RWPE2 (cell line): ENCODE results near the gene LYPD5.

Experiments
- ATAC-seq: fragments of 200-7000 bp; cut with Tn5 transposase; 3 replicates; pipeline ENCODE4 v1.9.1; 2021; ENCODE audit warnings: low read depth
- DNase-seq: peaks from one replicate; pipeline ENCODE4 v3.0.0-alpha.2; 2020; ENCODE audit warnings: low spot score
- H3K27ac ChIP-seq: fragments of 450-650 bp; 2 replicates; pipeline ENCODE4 v1.5.1; 2017; ENCODE audit warnings: mild to moderate bottlenecking; ENCODE audit not compliant: poor library complexity, severe bottlenecking
- H3K27me3 ChIP-seq: fragments of 250-450 bp; sonication (Bioruptor Pico); 2 replicates; pipeline ENCODE4 v1.5.1; 2021; ENCODE audit warnings: mild to moderate bottlenecking, moderate library complexity; ENCODE audit not compliant: insufficient read depth, poor library complexity, severe bottlenecking
- H3K36me3 ChIP-seq: fragments of 250-450 bp; sonication (Bioruptor Pico); 2 replicates; pipeline ENCODE4 v1.5.1; 2020; ENCODE audit warnings: low read depth, mild to moderate bottlenecking, moderate library complexity
- H3K4me1 ChIP-seq: fragments of 250-450 bp; sonication (Bioruptor Pico); 2 replicates; pipeline ENCODE4 v1.5.1; 2021; ENCODE audit warnings: mild to moderate bottlenecking, moderate library complexity; ENCODE audit not compliant: insufficient read depth, poor library complexity, severe bottlenecking
- H3K4me3 ChIP-seq: fragments of 250-450 bp; sonication (Bioruptor Pico); 2 replicates; pipeline ENCODE4 v1.5.1; 2021; ENCODE audit warnings: mild to moderate bottlenecking, moderate library complexity; ENCODE audit not compliant: severe bottlenecking
- H3K9me3 ChIP-seq: fragments of 250-450 bp; sonication (Bioruptor Pico); 2 replicates; pipeline ENCODE4 v1.5.1; 2021; ENCODE audit warnings: mild to moderate bottlenecking, moderate library complexity; ENCODE audit not compliant: severe bottlenecking
- TF ChIP-seq, protein P1 (sequence below): fragments of 450-650 bp; IDR thresholded peaks from one replicate; pipeline ENCODE4 v1.5.1; 2017; ENCODE audit warnings: mild to moderate bottlenecking, moderate library complexity; ENCODE audit not compliant: poor library complexity, severe bottlenecking

LYPD5 gene

DNA sequence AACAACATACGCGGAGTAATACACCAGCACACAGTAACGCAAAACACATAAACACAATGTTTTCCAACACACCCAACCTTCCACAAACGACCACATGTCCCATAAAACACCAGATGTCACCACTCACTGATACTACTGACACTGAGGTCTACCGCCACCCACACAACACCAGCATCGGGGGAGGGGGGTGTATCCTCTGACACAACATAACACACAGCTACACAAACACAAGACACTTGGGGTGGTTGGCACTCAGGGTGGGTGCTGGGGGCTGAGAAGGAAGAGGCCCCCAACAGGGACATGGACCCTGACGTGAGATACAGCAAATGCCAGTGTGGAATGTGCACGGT is 20.0 kb downstream of the LYPD5 start:
- Histone ChIP-seq H3K4me3 (no peak overlapping the region), H3K4me1 (peaks cover 46% of the 10 kb centered on the region), H3K27me3 (no peaks in the 10 kb centered on the region), H3K9me3 (no peaks in the 10 kb centered on the region), H3K36me3 (no peaks in the 10 kb centered on the region), H3K27ac (peak overlapping the region; percentile 90)
- no peak for DNase-seq
- TF ChIP-seq, protein P1, sequence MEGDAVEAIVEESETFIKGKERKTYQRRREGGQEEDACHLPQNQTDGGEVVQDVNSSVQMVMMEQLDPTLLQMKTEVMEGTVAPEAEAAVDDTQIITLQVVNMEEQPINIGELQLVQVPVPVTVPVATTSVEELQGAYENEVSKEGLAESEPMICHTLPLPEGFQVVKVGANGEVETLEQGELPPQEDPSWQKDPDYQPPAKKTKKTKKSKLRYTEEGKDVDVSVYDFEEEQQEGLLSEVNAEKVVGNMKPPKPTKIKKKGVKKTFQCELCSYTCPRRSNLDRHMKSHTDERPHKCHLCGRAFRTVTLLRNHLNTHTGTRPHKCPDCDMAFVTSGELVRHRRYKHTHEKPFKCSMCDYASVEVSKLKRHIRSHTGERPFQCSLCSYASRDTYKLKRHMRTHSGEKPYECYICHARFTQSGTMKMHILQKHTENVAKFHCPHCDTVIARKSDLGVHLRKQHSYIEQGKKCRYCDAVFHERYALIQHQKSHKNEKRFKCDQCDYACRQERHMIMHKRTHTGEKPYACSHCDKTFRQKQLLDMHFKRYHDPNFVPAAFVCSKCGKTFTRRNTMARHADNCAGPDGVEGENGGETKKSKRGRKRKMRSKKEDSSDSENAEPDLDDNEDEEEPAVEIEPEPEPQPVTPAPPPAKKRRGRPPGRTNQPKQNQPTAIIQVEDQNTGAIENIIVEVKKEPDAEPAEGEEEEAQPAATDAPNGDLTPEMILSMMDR: no peak
- ATAC-seq: no peak

DNA sequence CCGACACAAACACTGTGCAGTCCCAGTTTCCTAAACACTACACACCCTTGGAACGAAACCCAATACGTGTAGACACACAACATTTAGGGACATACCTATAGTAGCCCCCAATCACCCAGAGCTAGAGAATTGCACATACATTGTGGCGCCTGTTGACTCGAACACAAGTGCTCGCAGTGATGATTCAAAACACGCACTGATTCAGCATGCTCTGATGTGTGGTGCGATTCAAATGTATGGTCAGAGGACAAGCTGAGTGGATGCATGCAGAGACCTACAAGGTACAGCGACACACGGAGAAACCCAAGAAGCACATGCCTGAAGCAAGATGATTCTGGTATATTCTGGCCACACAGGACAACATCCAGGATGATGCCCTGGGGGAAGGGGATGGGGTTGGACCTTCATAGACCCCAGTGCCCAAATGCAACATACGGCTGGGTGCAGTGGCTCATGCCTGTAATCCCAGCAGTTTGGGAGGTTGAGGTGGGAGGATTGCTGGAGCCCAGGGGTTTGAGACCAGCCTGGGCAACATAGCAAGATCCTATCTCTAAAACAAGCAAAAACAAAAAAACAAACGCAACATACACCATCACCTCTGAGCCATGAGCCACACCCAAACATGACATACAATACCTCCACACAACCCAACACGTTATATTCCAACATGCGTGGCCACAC is 20.5 kb downstream of the LYPD5 start:
- Histone ChIP-seq H3K4me1 (peaks cover 51% of the 10 kb centered on the region), H3K9me3 (no peaks in the 10 kb centered on the region), H3K36me3 (0 out of 2 replicates have a peak, but pooled peaks cover 2% of the 10 kb centered on the region), H3K27me3 (no peaks in the 10 kb centered on the region), H3K27ac (peak overlapping the region; percentile 77), H3K4me3 (no peak overlapping the region)
- ATAC-seq: no peak
- DNase-seq: no peak
- TF ChIP-seq, protein P1: no peak

- peaks cover 54% of the 10 kb centered on the region for H3K4me1 ChIP-seq
- H3K4me3 ChIP-seq: peak within 1 kb of the TSS; percentile 45
- no peaks in the 10 kb centered on the region for H3K27me3 ChIP-seq
- TF ChIP-seq, protein P1: no peak
- H3K27ac ChIP-seq: peak within 1 kb of the TSS; percentile 77
- DNase-seq: no peak
- peak; percentile 52 for ATAC-seq
- 0 out of 2 replicates have a peak, but pooled peaks cover 3% of the 10 kb centered on the region for H3K36me3 ChIP-seq
- H3K9me3 ChIP-seq: no peaks in the 10 kb centered on the region
Observed at GRCh38 chr19:43780706-43781525, 21.3 kb downstream of the LYPD5 start, which contains the start of gene KCNN4. KCNN4 (minus strand) TSS chr19:43780973; CDS start chr19:43780861, 112 bp downstream.

DNA sequence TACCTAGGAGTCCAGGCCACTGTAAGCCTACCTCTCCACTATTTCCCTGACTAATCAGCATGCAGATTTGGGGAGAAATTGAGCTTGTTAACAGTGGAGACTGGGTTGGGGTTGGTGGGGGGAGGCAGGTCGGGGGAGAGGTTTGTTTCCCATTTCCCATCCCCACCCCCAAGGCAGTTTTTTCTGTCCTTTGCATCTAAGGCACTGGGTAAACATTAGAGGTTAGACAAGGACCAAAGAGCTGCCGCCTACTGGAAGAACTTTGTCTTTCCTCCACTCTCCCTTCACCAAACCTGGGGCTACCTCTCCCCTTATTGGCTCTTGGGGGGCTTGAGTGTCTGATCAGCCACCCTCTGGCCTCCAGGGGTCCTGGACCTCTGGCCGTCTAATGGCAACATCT is 22.4 kb downstream of the LYPD5 start:
- H3K27me3 ChIP-seq: no peaks in the 10 kb centered on the region
- TF ChIP-seq, protein P1: peak; percentile 40
- H3K27ac ChIP-seq: peak overlapping the region; percentile 77
- peaks cover 14% of the 10 kb centered on the region for H3K36me3 ChIP-seq
- no peak for DNase-seq
- no peaks in the 10 kb centered on the region for H3K9me3 ChIP-seq
- peak overlapping the region; percentile 32 for H3K4me3 ChIP-seq
- peaks cover 50% of the 10 kb centered on the region for H3K4me1 ChIP-seq
- ATAC-seq: no peak; the same call in 2 of the 3 replicates
